Large intestine (tissue), 3 donors: ENCODE measurements around the gene ADARB1. TPM values are rescaled to one million over a fixed set of nuclear protein-coding genes. Genes with fewer than 3 reads are reported as not detected.

ENCODE experiments used
- DNase-seq, 2 donors: peaks; one replicate each; pipeline versions ENCODE4 v3.0.0 to v3.0.0-alpha.2; 2013
- H3K27ac ChIP-seq: one replicate; pipeline ENCODE4 v1.5.1; 2013; ENCODE audit warnings: low read length
- H3K27me3 ChIP-seq: 2 replicates; pipeline ENCODE4 v1.6.1; 2013; ENCODE audit warnings: low read length; ENCODE audit not compliant: control insufficient read depth, insufficient read depth
- H3K36me3 ChIP-seq: 2 replicates; pipeline ENCODE4 v1.6.1; 2013; ENCODE audit warnings: low read length; ENCODE audit not compliant: control insufficient read depth, insufficient read depth
- H3K4me1 ChIP-seq: one replicate; pipeline ENCODE4 v1.6.1; 2013; ENCODE audit warnings: low read length; ENCODE audit not compliant: control insufficient read depth, insufficient read depth
- H3K4me3 ChIP-seq: one replicate; pipeline ENCODE4 v1.5.1; 2013; ENCODE audit warnings: low read length
- H3K9me3 ChIP-seq: one replicate; pipeline ENCODE4 v1.6.1; 2013; ENCODE audit warnings: mild to moderate bottlenecking, low read depth, low read length, moderate library complexity; ENCODE audit not compliant: control insufficient read depth
- WGBS: methylation state at CpG from one replicate; pipeline ENCODE4 v1.1.5; 2013; ENCODE audit warnings: low lambda C conversion rate; ENCODE audit not compliant: insufficient coverage; 5-methylcytosine and 5-hydroxymethylcytosine counted together
- polyA plus RNA-seq: library from polyadenylated mRNA; unstranded; fragments of 120-200 nt; gene quantifications from one replicate; pipeline ENCODE4 v1.2.1, GENCODE V29; 2013

Gene ADARB1
- polyA plus RNA-seq, 1 donor: 12.1 TPM

DNA sequence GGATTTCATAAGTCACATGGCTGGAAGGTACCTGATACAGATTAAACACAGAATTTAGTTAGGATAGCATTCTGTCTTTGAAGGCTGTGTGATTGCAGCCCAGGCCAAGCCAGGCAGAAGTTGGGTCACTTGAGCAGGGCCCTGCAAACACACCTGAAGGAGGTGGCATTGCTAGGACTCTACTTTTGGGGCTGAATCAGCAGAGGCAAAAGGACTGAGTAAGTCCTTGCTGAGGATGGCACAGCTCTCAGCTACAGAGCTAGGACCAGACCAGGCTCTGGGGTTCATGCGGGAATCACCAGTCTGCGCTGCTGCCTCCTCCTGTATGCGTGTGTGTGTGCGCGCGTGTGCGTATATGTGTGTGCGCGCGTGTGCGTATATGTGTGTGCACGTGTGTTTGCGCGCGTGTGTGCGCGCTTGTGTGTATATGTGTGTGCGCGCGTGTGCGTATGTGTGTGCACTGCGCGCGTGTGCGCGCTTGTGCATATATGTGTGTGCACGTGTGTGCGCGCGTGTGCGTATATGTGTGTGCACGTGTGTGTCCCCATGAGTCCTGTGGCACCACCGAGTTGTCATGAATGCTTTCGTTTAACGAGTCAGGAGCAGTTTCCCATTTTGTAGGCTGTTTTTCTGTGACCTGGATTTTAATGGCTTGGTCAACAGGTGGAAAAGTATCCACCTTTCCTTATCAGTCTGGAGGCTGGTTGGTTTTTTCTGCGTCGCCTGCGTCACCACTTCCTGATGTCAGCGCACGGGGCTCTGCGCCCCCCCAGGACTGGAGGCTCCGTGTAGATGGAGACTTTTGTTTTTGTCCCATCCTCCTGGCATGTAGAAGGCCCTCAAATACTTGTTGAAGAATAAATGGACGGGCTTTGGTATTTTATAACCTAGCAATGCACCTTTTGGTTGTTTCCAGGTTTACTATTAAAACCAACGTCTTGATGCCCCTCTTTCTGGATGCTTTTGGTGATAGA is 34.7 kb downstream of the ADARB1 start:
- DNase-seq: no peak
- no peaks in the 10 kb centered on the region for H3K4me1 ChIP-seq
- no peak overlapping the region for H3K4me3 ChIP-seq
- H3K36me3 ChIP-seq: no peaks in the 10 kb centered on the region
- H3K27me3 ChIP-seq: no peaks in the 10 kb centered on the region
- no peaks in the 10 kb centered on the region for H3K9me3 ChIP-seq
- no CpG with 5 or more reads among the region's 44 CpGs for WGBS
- no peak overlapping the region for H3K27ac ChIP-seq

GRCh38 chr21:45109831-45110492 is 35.6 kb downstream of the ADARB1 start:
- Histone ChIP-seq H3K36me3 (no peaks in the 10 kb centered on the region), H3K27ac (no peak overlapping the region), H3K27me3 (no peaks in the 10 kb centered on the region), H3K4me1 (no peaks in the 10 kb centered on the region), H3K4me3 (no peak overlapping the region), H3K9me3 (no peaks in the 10 kb centered on the region)
- 86% methylated on average over 4 of the region's 15 CpGs for WGBS
- DNase-seq: no peak

DNA sequence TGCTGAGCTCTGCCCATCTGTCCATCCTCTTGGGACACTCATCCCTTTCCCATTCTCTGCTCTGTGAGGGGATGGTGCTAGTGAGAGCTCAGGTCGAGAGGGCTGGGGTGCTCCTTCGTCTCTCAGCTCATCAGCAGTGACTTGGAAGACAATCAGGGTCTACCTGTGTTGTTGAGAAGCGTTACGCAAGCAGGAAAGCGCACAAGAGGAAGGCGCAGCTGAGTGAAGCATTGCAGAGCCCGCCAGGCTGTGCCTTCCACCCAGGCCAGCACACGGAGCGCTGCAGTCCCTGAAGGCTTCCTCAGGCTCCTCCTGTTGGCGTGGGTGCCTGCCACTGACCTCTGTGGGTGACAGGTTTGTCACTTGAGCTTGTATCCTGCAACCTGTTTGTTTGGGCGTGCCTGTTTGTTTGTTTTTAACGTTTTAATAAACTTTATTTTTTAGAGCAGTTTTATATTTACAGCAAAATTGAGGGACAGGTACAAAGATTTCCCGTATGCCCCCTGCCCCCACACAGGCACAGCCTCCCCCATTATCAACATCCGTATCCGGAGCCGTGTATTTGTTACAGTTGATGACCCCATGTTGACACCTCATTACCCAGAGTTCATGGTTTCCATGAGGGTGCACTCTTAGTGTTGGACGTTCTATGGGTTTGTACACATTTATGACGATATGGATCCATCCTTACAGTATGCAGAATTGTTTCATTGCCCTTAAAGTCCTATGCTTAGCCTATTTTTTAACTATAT is 36.7 kb downstream of the ADARB1 start:
- no peak overlapping the region for H3K27ac ChIP-seq
- DNase-seq: no peak
- no peaks in the 10 kb centered on the region for H3K27me3 ChIP-seq

DNA sequence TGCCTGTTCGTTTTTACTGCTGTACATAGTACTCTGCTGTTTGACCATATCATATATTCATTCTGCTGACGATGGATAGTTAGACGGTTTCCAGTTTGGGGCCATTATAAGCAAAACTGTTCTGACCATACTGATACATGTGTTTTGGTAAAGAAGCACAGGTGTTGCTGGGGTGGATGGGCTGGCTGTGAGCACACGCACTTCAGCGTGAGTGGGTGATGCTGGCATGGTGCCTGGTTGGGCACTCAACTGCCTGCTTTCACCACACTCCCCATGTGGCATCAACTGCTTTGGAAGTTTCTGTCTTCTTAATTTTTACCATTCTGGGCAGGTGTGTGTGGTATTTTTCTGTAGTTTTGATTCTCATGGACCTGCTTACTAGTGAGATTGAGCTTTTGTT is 37.3 kb downstream of the ADARB1 start:
- Histone ChIP-seq H3K27me3 (no peaks in the 10 kb centered on the region), H3K4me3 (no peak overlapping the region), H3K27ac (no peak overlapping the region), H3K36me3 (no peaks in the 10 kb centered on the region), H3K4me1 (no peaks in the 10 kb centered on the region), H3K9me3 (no peaks in the 10 kb centered on the region)
- no CpG with 5 or more reads among the region's 5 CpGs for WGBS
- no peak for DNase-seq

More for the DNA sequence above, 36.7 kb downstream of the ADARB1 start:
- Histone ChIP-seq H3K36me3 (no peaks in the 10 kb centered on the region), H3K4me1 (no peaks in the 10 kb centered on the region), H3K4me3 (no peak overlapping the region), H3K9me3 (no peaks in the 10 kb centered on the region)
- 87% methylated on average over 3 of the region's 18 CpGs for WGBS

GRCh38 chr21:45112371-45112770 is 38.0 kb downstream of the ADARB1 start:
- H3K36me3 ChIP-seq: no peaks in the 10 kb centered on the region
- no peaks in the 10 kb centered on the region for H3K9me3 ChIP-seq
- no peak overlapping the region for H3K4me3 ChIP-seq
- no peak overlapping the region for H3K27ac ChIP-seq
- no peaks in the 10 kb centered on the region for H3K4me1 ChIP-seq
- no peaks in the 10 kb centered on the region for H3K27me3 ChIP-seq
- no peak for DNase-seq
- no CpG with 5 or more reads among the region's 3 CpGs for WGBS

- WGBS: no CpG with 5 or more reads among the region's 6 CpGs
- H3K4me1 ChIP-seq: no peaks in the 10 kb centered on the region
- H3K9me3 ChIP-seq: no peaks in the 10 kb centered on the region
- no peaks in the 10 kb centered on the region for H3K36me3 ChIP-seq
- no peak overlapping the region for H3K4me3 ChIP-seq
- no peaks in the 10 kb centered on the region for H3K27me3 ChIP-seq
- no peak for DNase-seq
- H3K27ac ChIP-seq: no peak overlapping the region
These were observed 39.2 kb downstream of the ADARB1 start for GRCh38 chr21:45113543-45113942.

DNA sequence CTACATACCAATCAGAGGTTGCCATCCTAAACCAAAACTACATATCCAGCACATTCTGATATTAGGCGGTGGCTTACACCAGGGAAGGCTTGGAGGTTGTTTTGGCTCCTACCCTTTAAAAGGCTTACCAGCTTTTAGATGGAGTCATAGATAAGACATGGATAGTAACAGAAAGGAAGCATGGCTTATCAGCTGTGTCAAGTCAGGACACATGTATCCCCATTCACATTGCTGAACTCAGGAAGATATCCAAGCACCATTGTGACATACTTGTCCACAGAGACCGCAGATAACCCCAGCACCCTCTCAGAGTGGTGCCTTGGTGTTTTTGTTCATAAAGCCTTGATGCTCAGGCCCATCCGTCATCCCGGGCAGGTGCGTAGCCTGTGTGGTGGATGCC is 39.7 kb downstream of the ADARB1 start:
- H3K4me3 ChIP-seq: no peak overlapping the region
- no peaks in the 10 kb centered on the region for H3K36me3 ChIP-seq
- H3K9me3 ChIP-seq: no peaks in the 10 kb centered on the region
- H3K27ac ChIP-seq: no peak overlapping the region
- no peaks in the 10 kb centered on the region for H3K4me1 ChIP-seq
- 67% methylated on average over 1 of the region's 5 CpGs for WGBS
- no peak for DNase-seq
- H3K27me3 ChIP-seq: no peaks in the 10 kb centered on the region

GRCh38 chr21:45114475-45114874 is 40.1 kb downstream of the ADARB1 start:
- 89% methylated on average over 3 of the region's 5 CpGs for WGBS
- no peaks in the 10 kb centered on the region for H3K27me3 ChIP-seq
- H3K9me3 ChIP-seq: no peaks in the 10 kb centered on the region
- H3K4me1 ChIP-seq: no peaks in the 10 kb centered on the region
- H3K36me3 ChIP-seq: no peaks in the 10 kb centered on the region
- H3K4me3 ChIP-seq: no peak overlapping the region
- H3K27ac ChIP-seq: no peak overlapping the region
- no peak for DNase-seq

DNA sequence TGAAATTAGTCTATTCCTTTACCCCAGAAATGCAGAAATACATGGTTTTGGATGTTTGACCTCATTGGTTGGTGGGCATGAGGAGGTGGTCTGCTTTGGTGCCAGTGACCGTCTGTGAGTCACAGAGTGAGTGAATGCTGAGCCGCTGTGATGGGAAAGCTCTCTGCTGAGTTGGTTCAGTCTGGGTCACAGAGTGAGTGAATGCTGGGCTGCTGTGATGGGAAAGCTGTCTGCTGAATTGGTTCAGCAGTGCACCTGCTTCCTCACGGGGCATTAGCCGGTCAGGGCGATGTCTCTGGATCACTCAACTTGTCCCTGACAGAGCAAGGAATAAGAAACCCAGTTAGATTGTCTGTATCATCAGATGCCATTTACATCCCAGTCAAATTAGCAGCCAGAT is 40.8 kb downstream of the ADARB1 start:
- Histone ChIP-seq H3K4me1 (no peaks in the 10 kb centered on the region), H3K36me3 (no peaks in the 10 kb centered on the region), H3K9me3 (no peaks in the 10 kb centered on the region), H3K4me3 (no peak overlapping the region), H3K27me3 (no peaks in the 10 kb centered on the region), H3K27ac (no peak overlapping the region)
- DNase-seq: no peak
- WGBS: no CpG with 5 or more reads among the region's 5 CpGs

GRCh38 chr21:45116066-45116465 is 41.7 kb downstream of the ADARB1 start:
- DNase-seq: no peak
- Histone ChIP-seq H3K9me3 (no peaks in the 10 kb centered on the region), H3K36me3 (no peaks in the 10 kb centered on the region), H3K27me3 (no peaks in the 10 kb centered on the region), H3K27ac (no peak overlapping the region), H3K4me1 (no peaks in the 10 kb centered on the region), H3K4me3 (no peak overlapping the region)
- WGBS: no CpG with 5 or more reads among the region's 6 CpGs
